Small intestine (tissue), 7 donors: ENCODE measurements around the gene E4F1. TPM values are rescaled to one million over a fixed set of nuclear protein-coding genes. Genes with fewer than 3 reads are reported as not detected.

Experiments
- DNase-seq, 2 donors: peaks; one replicate each; pipeline versions ENCODE4 v3.0.0 to v3.0.0-alpha.2; 2013
- FAIRE-seq: peaks from 2 replicates; lab custom pipeline; 2012; peaks lifted over from hg19 to GRCh38; lab: Jason Lieb, UNC
- H3K27ac ChIP-seq, 3 donors: one replicate each; pipeline ENCODE4 v1.5.1; 2013; ENCODE audit warnings: low read length in 2 of 3, mild to moderate bottlenecking in 2 of 3, control low read depth in 1 of 3, inconsistent platforms in 1 of 3, low read depth in 1 of 3, moderate library complexity in 1 of 3
- H3K27me3 ChIP-seq, 3 donors: one replicate each; pipeline ENCODE4 v1.6.1; 2013; ENCODE audit warnings: low read length in 3 of 3, inconsistent platforms in 1 of 3; ENCODE audit not compliant: control insufficient read depth in 3 of 3, insufficient read depth in 3 of 3
- H3K36me3 ChIP-seq, 3 donors: one replicate each; pipeline ENCODE4 v1.6.1; 2013; ENCODE audit warnings: low read length in 3 of 3, inconsistent platforms in 1 of 3, low read depth in 1 of 3, mild to moderate bottlenecking in 1 of 3, moderate library complexity in 1 of 3; ENCODE audit not compliant: control insufficient read depth in 3 of 3, insufficient read depth in 2 of 3
- H3K4me1 ChIP-seq, 3 donors: one replicate each; pipeline ENCODE4 v1.6.1; 2013; ENCODE audit warnings: low read length in 2 of 3, inconsistent platforms in 1 of 3, low read depth in 1 of 3, mild to moderate bottlenecking in 1 of 3, moderate library complexity in 1 of 3; ENCODE audit not compliant: control insufficient read depth in 3 of 3, insufficient read depth in 2 of 3
- H3K4me3 ChIP-seq, 3 donors: one replicate each; pipeline ENCODE4 v1.5.1; 2013; ENCODE audit warnings: low read length in 3 of 3, control low read depth in 1 of 3, inconsistent platforms in 1 of 3, low read depth in 1 of 3, mild to moderate bottlenecking in 1 of 3, moderate library complexity in 1 of 3
- H3K9me3 ChIP-seq, 2 donors: one replicate each; pipeline ENCODE4 v1.6.1; 2013; ENCODE audit warnings: low read depth in 1 of 2, low read length in 1 of 2; ENCODE audit not compliant: control insufficient read depth in 2 of 2, insufficient read depth in 1 of 2
- WGBS, 3 donors: extraction: QIAGEN DNeasy Blood & Tissue Kit; methylation state at CpG; one replicate each; pipeline ENCODE4 v1.1.7; 2013; 5-methylcytosine and 5-hydroxymethylcytosine counted together
- polyA plus RNA-seq, 4 donors: library from polyadenylated mRNA; stranded (reverse) in 3 of 4; unstranded in 1 of 4; fragments of 200-250 nt in 3 of 4; fragments of 120-200 nt in 1 of 4; gene quantifications; one replicate each; pipeline versions ENCODE4 v1.2.1 to v1.2.3, GENCODE V29; 2013
- donor health status: healthy with polysubstance abuse.
- donor health status: control.
- donor health status: control.
- donor health status: Bipolar disorder and iron deficiency.
- donor health status: healthy.

The E4F1 gene
- polyA plus RNA-seq, 4 donors: 16.5 to 37.1 (median 22.8) TPM

- H3K36me3 ChIP-seq: peaks cover 6 to 31% (median 7%) of the 10 kb centered on the region in 3 donors
- peaks cover 0 to 12% (median 8%) of the 10 kb centered on the region in 3 donors for H3K4me1 ChIP-seq
- DNase-seq (peak; percentile 95 to 100), FAIRE-seq (no peak)
- no peaks in the 10 kb centered on the region for H3K27me3 ChIP-seq
- whole genome bisulfite sequencing, 3 donors: 1 to 3% (median 2%) methylated on average over 80 to 88 of the region's 88 CpGs
- H3K9me3 ChIP-seq: no peaks in the 10 kb centered on the region
- peak within 1 kb of the TSS; percentile 75 to 92 (median 84) for H3K4me3 ChIP-seq
- peak within 1 kb of the TSS; percentile 82 to 100 (median 98) for H3K27ac ChIP-seq
Measured at GRCh38 chr16:2267913-2268666, 44.7 kb downstream of the E4F1 start, which contains the start of gene RNPS1. RNPS1 (minus strand) TSS chr16:2268126; CDS start chr16:2264643, 3,483 bp downstream.

GRCh38 chr16:2270070-2270462 lies 46.7 kb downstream of the E4F1 start:
- Histone ChIP-seq H3K36me3 (peaks cover 0 to 20% (median 0%) of the 10 kb centered on the region in 3 donors), H3K9me3 (no peaks in the 10 kb centered on the region), H3K27ac (no peak overlapping the region), H3K27me3 (no peaks in the 10 kb centered on the region), H3K4me3 (no peak overlapping the region), H3K4me1 (peaks cover 0 to 12% (median 8%) of the 10 kb centered on the region in 3 donors)
- DNase-seq: no peak
- 79 to 90% (median 85%) methylated on average over 9 of the region's 9 CpGs for WGBS, 3 donors
- no peak for FAIRE-seq

- peaks cover 0 to 5% (median 0%) of the 10 kb centered on the region in 3 donors for H3K27me3 ChIP-seq
- DNase-seq: no peak
- no peak overlapping the region for H3K27ac ChIP-seq
- H3K9me3 ChIP-seq: no peaks in the 10 kb centered on the region
- no peak overlapping the region for H3K4me3 ChIP-seq
- H3K4me1 ChIP-seq: peaks cover 0 to 12% (median 7%) of the 10 kb centered on the region in 3 donors
- 86 to 90% (median 90%) methylated on average over 13 to 15 of the region's 15 CpGs for WGBS, 3 donors
- no peak for FAIRE-seq
- H3K36me3 ChIP-seq: peaks cover 0 to 20% (median 0%) of the 10 kb centered on the region in 3 donors
Measured at GRCh38 chr16:2270588-2271470, 47.4 kb downstream of the E4F1 start.

- 87 to 93% (median 88%) methylated on average over 12 to 14 of the region's 14 CpGs for WGBS, 3 donors
- Histone ChIP-seq H3K4me1 (peaks cover 0 to 12% (median 5%) of the 10 kb centered on the region in 3 donors), H3K36me3 (peaks cover 0 to 17% (median 0%) of the 10 kb centered on the region in 3 donors), H3K4me3 (no peak overlapping the region), H3K27ac (no peak overlapping the region), H3K27me3 (peaks cover 0 to 16% (median 0%) of the 10 kb centered on the region in 3 donors), H3K9me3 (no peaks in the 10 kb centered on the region)
- FAIRE-seq: no peak
- no peak for DNase-seq
Measured at GRCh38 chr16:2271848-2272461, 48.6 kb downstream of the E4F1 start.

GRCh38 chr16:2273484-2273883 lies 50.1 kb downstream of the E4F1 start:
- Histone ChIP-seq H3K4me1 (peaks cover 0 to 12% (median 5%) of the 10 kb centered on the region in 3 donors), H3K27me3 (peaks cover 0 to 26% (median 0%) of the 10 kb centered on the region in 3 donors), H3K9me3 (no peaks in the 10 kb centered on the region), H3K36me3 (peaks cover 0 to 17% (median 0%) of the 10 kb centered on the region in 3 donors), H3K4me3 (no peak overlapping the region), H3K27ac (no peak overlapping the region)
- WGBS, 3 donors: 68 to 82% (median 71%) methylated on average over 16 of the region's 16 CpGs
- FAIRE-seq (no peak), DNase-seq (no peak)

- WGBS, 3 donors: 66 to 88% (median 79%) methylated on average over 9 to 10 of the region's 10 CpGs
- FAIRE-seq (no peak), DNase-seq (no peak)
- Histone ChIP-seq H3K27ac (no peak overlapping the region), H3K9me3 (no peaks in the 10 kb centered on the region), H3K4me1 (peaks cover 0 to 12% (median 5%) of the 10 kb centered on the region in 3 donors), H3K27me3 (peaks cover 0 to 30% (median 0%) of the 10 kb centered on the region in 3 donors), H3K4me3 (no peak overlapping the region), H3K36me3 (peaks cover 0 to 17% (median 0%) of the 10 kb centered on the region in 3 donors)
Measured at GRCh38 chr16:2273931-2274330, 50.5 kb downstream of the E4F1 start.

- WGBS, 3 donors: 71 to 78% (median 73%) methylated on average over 30 of the region's 30 CpGs
- H3K36me3 ChIP-seq: peaks cover 0 to 13% (median 0%) of the 10 kb centered on the region in 3 donors
- no peak for DNase-seq
- H3K4me1 ChIP-seq: no peaks in the 10 kb centered on the region
- FAIRE-seq: no peak
- no peak overlapping the region for H3K27ac ChIP-seq
- H3K9me3 ChIP-seq: no peaks in the 10 kb centered on the region
- no peak overlapping the region for H3K4me3 ChIP-seq
- H3K27me3 ChIP-seq: peaks cover 0 to 34% (median 0%) of the 10 kb centered on the region in 3 donors
Measured at GRCh38 chr16:2275476-2276367, 52.3 kb downstream of the E4F1 start.
